ENCODE data around the gene LRP1. TPM values are rescaled to one million over a fixed set of nuclear protein-coding genes. Genes with fewer than 3 reads are reported as not detected.

The LRP1 gene
- total and polyA plus RNA-seq, 2 of the 13 experiments (the other 11 are each of a cell fraction or from before 2014, with no cell fraction given) = 14.7 to 30.8 TPM

- TF ChIP-seq, protein P1, sequence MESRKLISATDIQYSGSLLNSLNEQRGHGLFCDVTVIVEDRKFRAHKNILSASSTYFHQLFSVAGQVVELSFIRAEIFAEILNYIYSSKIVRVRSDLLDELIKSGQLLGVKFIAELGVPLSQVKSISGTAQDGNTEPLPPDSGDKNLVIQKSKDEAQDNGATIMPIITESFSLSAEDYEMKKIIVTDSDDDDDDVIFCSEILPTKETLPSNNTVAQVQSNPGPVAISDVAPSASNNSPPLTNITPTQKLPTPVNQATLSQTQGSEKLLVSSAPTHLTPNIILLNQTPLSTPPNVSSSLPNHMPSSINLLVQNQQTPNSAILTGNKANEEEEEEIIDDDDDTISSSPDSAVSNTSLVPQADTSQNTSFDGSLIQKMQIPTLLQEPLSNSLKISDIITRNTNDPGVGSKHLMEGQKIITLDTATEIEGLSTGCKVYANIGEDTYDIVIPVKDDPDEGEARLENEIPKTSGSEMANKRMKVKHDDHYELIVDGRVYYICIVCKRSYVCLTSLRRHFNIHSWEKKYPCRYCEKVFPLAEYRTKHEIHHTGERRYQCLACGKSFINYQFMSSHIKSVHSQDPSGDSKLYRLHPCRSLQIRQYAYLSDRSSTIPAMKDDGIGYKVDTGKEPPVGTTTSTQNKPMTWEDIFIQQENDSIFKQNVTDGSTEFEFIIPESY (CRISPR knock-in tag; IDR thresholded peaks at IDR 0.05) = no peak
- TF ChIP-seq, protein P2, sequence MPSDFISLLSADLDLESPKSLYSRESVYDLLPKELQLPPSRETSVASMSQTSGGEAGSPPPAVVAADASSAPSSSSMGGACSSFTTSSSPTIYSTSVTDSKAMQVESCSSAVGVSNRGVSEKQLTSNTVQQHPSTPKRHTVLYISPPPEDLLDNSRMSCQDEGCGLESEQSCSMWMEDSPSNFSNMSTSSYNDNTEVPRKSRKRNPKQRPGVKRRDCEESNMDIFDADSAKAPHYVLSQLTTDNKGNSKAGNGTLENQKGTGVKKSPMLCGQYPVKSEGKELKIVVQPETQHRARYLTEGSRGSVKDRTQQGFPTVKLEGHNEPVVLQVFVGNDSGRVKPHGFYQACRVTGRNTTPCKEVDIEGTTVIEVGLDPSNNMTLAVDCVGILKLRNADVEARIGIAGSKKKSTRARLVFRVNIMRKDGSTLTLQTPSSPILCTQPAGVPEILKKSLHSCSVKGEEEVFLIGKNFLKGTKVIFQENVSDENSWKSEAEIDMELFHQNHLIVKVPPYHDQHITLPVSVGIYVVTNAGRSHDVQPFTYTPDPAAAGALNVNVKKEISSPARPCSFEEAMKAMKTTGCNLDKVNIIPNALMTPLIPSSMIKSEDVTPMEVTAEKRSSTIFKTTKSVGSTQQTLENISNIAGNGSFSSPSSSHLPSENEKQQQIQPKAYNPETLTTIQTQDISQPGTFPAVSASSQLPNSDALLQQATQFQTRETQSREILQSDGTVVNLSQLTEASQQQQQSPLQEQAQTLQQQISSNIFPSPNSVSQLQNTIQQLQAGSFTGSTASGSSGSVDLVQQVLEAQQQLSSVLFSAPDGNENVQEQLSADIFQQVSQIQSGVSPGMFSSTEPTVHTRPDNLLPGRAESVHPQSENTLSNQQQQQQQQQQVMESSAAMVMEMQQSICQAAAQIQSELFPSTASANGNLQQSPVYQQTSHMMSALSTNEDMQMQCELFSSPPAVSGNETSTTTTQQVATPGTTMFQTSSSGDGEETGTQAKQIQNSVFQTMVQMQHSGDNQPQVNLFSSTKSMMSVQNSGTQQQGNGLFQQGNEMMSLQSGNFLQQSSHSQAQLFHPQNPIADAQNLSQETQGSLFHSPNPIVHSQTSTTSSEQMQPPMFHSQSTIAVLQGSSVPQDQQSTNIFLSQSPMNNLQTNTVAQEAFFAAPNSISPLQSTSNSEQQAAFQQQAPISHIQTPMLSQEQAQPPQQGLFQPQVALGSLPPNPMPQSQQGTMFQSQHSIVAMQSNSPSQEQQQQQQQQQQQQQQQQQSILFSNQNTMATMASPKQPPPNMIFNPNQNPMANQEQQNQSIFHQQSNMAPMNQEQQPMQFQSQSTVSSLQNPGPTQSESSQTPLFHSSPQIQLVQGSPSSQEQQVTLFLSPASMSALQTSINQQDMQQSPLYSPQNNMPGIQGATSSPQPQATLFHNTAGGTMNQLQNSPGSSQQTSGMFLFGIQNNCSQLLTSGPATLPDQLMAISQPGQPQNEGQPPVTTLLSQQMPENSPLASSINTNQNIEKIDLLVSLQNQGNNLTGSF (CRISPR knock-in tag; IDR thresholded peaks at IDR 0.05) = no peak
- TF ChIP-seq, protein P3, sequence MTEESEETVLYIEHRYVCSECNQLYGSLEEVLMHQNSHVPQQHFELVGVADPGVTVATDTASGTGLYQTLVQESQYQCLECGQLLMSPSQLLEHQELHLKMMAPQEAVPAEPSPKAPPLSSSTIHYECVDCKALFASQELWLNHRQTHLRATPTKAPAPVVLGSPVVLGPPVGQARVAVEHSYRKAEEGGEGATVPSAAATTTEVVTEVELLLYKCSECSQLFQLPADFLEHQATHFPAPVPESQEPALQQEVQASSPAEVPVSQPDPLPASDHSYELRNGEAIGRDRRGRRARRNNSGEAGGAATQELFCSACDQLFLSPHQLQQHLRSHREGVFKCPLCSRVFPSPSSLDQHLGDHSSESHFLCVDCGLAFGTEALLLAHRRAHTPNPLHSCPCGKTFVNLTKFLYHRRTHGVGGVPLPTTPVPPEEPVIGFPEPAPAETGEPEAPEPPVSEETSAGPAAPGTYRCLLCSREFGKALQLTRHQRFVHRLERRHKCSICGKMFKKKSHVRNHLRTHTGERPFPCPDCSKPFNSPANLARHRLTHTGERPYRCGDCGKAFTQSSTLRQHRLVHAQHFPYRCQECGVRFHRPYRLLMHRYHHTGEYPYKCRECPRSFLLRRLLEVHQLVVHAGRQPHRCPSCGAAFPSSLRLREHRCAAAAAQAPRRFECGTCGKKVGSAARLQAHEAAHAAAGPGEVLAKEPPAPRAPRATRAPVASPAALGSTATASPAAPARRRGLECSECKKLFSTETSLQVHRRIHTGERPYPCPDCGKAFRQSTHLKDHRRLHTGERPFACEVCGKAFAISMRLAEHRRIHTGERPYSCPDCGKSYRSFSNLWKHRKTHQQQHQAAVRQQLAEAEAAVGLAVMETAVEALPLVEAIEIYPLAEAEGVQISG (CRISPR knock-in tag; IDR thresholded peaks at IDR 0.05) = no peak
- TF ChIP-seq HOXA7 (CRISPR knock-in tag; IDR thresholded peaks at IDR 0.05) (no peak), ZNF687 (CRISPR knock-in tag; IDR thresholded peaks at IDR 0.05) (peak; percentile 37; the same call in 1 of the 2 replicates), SRSF1 (optimal IDR thresholded peaks at IDR 0.05; ENCODE audit: low read depth, low read length) (peak; percentile 39), KAT7 (CRISPR knock-in tag; IDR thresholded peaks at IDR 0.05; ENCODE audit: borderline replicate concordance) (no peak), MZF1 (CRISPR knock-in tag; IDR thresholded peaks at IDR 0.05; ENCODE audit: borderline replicate concordance) (no peak)
Measured at GRCh38 chr12:57129321-57129842, 1.1 kb downstream of the LRP1 start (continued).

Data from HepG2 (cell line).